Bone marrow (tissue), 2 donors: ENCODE results near the gene ADAT3.

ENCODE experiments used
- DNase-seq, 2 donors: peaks; one replicate each; lab custom pipeline; 2025; lab: John Stamatoyannopoulos, UW

Gene ADAT3

DNA sequence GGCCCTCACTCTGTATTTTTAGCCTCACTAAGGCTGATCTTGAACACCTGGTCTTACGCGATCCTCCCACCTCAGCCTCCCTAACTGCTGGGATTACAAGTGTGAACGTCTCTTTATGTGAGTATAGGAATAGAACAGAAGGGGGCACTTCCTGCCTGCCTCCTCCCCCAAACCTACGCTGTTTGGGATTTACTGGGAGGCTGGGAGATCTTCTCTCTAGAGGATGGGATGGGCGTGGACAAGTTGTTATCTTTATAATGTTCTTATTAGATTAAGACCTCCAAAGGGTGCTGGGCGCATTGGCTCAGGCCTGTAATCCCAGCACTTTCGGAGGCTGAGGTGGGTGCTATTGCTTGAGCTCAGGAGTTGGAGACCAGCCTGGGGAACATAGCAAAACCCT is 32.9 kb downstream of the ADAT3 start:
- DNase-seq: no peak

- no peak for DNase-seq
Measured at GRCh38 chr19:1941146-1942077, 36.2 kb downstream of the ADAT3 start, which contains the start of gene CSNK1G2. TSS of gene CSNK1G2 (plus strand) at chr19:1941172. CDS start at chr19:1969773, 28,601 bp downstream.

DNA sequence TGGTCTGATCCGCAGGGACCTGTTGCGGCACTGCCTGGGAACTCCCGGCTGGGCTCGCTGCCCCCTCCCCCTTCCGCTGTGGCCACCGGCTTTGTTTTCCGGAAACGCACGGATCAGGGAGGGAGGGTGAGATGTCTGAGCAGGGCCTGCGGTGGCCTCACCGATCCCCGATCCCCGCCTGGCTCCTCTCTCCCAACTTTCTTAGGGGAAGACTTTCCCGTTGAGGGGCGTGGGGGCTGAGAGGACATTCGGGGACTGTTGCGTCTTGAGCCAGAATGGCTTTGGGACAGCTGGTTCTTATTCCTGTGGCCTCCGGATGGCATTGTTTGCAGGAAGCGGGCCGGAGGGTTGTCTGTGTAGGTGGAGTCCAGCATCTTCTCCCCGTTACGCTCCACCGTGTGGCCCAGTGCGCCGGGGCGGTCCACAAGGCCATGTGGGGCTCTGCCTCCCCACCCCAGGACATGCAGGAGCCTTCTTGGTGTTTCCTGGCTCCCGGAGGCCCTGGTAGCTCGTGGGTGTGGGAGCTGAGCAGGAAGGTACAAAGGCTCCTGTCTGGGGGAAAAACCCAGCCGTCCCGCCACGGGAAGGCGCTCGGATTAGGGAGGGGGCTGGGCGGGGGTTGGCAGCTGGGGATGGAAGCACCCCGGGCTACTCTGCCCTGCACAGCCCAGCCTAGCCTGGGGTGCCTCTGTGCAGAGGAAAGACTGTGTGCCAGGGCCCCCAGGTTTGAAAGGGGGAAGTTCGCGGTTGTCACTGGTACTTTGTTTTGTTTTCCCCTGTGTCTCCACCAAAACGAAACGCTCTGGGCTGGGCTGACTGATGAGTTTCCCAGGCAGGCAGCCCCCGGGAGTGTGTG is 37.1 kb downstream of the ADAT3 start:
- DNase-seq: peak; percentile 58 to 71

DNA sequence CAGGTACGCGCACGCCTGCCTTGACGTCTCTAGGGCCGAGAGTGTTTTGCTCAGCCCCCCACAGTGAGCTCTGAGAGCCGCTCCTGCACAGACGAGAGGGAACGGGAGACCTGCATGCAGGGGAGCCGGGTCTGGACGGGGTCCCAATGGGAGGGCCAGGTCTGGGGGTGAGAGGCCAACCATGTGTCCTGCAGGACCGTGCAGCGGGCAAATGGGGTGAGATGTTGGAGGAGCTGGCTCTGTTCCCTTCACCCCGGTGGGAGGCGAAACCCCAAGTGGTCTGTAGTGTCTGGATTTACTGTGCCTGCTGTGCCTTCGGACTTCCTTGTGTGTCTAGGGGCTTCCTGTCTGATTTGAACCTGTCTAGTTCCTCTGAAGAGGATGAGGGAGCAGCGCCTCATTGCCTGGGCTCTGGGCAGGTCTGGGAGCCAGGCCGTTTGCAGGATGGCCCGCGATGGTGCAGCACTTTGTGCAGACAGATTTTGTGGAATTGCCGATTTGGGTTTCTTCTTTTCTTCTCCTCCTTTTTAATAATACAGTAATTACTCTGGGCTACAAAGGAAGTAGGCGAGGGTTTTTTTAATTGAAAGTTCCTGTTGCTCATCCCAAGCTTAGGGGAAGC is 37.8 kb downstream of the ADAT3 start:
- DNase-seq: peak; percentile 35 to 43

- no peak for DNase-seq
Measured at GRCh38 chr19:1943661-1944087, 38.5 kb downstream of the ADAT3 start.

DNA sequence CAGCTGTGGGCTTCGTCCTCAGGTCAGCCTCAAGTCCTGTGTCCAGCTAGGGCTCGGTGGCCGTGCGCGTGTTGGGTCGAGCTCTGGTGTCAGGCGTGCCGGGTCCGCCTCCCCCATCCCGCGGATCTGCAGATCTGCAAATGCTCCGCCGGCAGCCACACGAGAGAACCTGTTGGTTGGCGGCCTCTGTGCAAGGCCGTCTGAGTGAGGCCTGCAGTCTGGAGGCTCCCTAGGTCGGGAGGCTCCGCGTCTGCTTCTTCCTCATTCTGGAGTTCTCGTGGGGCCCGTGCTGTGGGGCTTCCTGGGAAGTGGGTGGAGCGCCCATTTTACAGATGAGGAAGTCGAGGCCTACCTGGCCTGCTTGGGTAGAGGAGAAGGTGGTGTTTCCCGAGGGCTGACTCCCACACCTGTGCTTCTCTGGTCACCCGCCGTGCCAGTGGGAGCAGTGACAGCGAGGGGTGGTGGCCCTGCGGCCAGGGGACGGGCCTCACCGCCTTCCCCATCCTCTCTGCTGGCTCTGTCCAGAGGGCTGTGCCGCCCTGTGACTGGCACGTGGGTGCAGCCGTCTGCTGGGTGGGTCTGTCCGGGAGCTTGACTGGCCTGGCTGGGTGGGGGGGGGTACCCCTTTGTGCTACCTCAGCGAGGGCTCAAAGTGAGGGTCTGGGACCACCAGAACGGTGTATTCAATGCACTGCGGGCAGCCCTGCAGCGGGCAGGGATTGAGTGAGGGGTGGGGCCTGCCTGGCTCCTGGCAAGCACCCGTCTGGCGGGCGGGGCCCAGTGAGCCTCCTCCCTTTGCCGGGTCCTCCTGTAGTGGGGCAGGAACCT is 39.1 kb downstream of the ADAT3 start:
- no peak for DNase-seq

GRCh38 chr19:1944916-1945561 is 39.8 kb downstream of the ADAT3 start:
- DNase-seq: no peak

- no peak for DNase-seq
Measured at GRCh38 chr19:1945899-1946298, 40.7 kb downstream of the ADAT3 start.

- DNase-seq: no peak
Measured at GRCh38 chr19:1947651-1948209, 42.5 kb downstream of the ADAT3 start.

DNA sequence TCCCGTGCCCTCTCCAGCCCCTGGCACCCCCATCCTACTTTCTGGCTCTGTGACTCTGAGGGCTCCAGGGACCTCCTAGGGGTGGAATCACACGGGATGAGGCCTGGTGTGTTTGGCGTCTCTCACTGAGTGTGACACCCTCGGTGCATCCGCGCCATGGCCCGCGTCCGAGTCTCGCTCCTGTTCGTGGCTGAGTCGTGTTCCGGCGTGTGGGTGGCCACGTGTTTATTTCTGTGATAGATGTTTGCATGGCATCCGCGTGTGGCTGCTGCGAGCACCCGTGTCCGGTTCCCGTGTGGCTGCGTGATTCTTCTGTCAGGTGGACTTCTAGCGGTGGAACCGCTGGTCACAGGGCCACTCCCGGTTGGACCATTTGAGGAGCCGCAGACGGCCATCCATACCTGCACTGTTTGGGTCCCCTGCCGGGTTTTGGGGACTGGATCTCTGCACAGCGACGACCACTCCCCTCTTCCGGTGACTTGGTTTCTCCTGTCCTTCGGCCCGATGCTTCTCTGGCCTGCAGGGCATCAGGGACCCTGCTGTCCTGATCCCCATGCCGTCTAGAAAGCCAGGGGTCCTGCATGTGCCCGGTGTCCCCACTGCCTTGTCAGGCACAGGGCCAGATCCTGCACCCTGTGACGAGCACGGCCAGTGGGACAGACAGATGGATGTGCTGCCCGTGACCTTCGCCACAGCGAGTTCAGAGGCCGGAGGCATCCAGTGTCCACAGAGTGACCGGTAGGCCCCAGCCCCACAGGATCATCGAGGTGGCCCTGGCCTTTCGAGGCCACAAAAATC is 44.3 kb downstream of the ADAT3 start:
- DNase-seq: no peak

DNA sequence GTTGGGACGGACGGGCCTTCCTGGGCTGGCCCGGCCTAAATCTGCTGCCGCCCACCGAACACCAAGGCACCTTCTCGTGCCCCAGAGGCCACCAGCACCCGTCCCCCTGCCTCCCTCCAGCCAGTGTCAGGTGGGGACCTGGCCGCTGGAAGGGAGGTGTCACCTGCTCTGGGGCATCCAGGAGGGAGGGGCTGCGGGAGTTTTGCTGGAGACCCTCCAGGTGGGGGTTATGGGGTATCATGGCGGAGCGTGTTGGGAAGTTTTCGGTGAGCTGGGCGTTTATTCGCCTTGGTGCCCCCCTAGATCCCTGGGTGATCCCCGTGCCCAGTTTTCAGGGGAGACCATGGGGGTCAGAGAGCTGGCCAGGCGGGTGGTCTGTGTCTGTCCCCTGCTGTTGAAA is 45.4 kb downstream of the ADAT3 start:
- DNase-seq: no peak

- no peak for DNase-seq
Measured at GRCh38 chr19:1952635-1953034, 47.4 kb downstream of the ADAT3 start.

DNA sequence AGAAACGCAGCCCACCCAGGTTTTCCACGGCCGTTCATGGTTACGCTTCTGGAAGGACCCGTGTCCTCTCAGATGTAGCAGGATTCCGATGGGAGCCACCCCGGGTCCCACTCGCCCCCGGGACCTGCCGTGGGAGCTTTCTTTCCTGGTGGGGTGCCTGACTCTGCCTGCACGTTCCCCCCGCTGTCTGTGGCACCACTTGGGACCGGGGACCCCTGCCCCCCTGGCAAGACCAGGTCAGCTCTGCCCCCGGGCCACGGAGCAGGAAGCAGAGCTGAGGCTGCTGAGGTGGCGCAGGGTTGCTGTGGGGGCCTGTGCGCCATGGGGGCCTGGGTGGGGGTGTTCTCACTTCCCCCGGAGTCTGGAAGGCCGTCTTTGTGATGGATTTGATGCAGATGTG is 47.8 kb downstream of the ADAT3 start:
- DNase-seq: no peak

GRCh38 chr19:1953441-1954094 is 48.4 kb downstream of the ADAT3 start:
- DNase-seq: no peak

DNA sequence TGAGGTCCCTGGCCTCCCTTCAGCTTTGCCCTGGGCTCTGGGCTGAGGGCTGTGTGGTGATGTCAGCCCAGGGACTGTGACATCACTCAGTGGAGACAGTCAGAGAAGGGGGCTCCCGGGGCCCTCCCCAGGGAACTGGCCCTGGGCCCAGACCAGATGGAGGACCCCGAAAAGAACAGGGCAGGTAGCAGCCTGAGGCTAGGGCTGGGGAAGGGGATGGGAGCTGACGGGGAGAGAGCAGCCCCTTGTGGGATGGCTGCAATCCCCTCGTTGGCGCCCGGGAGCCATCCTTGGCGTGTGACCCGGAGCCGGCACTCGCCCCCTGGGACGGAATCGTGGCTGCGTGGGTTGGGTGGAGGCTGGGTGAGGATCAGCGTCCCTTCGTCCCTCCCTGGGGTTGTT is 49.3 kb downstream of the ADAT3 start:
- no peak for DNase-seq

GRCh38 chr19:1955171-1956121 is 50.2 kb downstream of the ADAT3 start:
- no peak for DNase-seq

GRCh38 chr19:1956122-1956494 is 50.9 kb downstream of the ADAT3 start:
- no peak for DNase-seq

DNA sequence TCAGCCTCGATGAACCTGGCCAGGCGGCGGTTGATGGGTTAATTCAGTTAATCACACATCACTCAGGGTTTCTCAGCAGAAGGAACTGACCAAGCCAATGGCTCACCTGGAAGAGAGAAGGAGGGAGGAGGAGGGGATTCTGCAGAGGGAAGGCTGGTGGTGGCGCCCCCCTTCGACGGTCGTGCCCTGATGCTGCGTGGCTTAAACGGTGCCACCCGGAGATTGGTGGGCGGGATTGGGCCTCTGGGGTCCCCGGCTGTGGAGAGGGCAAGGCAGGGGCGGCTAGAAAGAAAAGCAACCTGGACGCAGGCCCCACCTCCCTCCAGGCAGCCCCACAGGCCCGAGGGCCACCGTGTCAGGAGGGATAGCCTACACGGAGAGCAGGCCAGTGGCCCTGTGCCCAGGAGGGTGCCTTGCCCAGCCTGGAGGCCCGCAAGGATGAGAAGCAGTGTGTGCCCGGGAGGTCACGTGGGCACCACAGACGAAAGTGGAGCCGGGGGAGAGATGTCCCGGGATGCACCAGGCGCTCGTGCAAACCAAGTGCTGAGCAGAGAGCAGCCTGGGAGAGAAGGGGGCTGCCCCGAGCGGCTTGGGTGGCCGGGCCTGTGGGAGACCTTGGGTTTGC is 51.8 kb downstream of the ADAT3 start:
- no peak for DNase-seq
